DOHH2 (cell line): Measurements from ENCODE around the gene TYR.
"Not testable (repeated sequence)": the region's sequence is repeated elsewhere in the genome, so short reads cannot be mapped to it uniquely, and the experiment has no call there.

Experiments
- H3F3A ChIP-seq: fragments of 200-600 bp; sonication (generic), shearing (Covaris generic); 2 replicates; pipeline ENCODE4 v1.6.0; 2016; ENCODE audit warnings: antibody characterized with exemption, mild to moderate bottlenecking; ENCODE audit not compliant: control insufficient read depth, insufficient read depth
- H3K27ac ChIP-seq: fragments of 200-600 bp; sonication (generic); 2 replicates; pipeline ENCODE4 v1.5.1; 2014; ENCODE audit warnings: low read depth, mild to moderate bottlenecking, low read length, moderate library complexity
- H3K27me3 ChIP-seq: fragments of 200-600 bp; sonication (generic); 2 replicates; pipeline ENCODE4 v1.6.1; 2014; ENCODE audit warnings: mild to moderate bottlenecking, low read length, mixed read lengths; ENCODE audit not compliant: control insufficient read depth
- H3K36me3 ChIP-seq: fragments of 200-600 bp; sonication (generic); 2 replicates; pipeline ENCODE4 v1.6.1; 2014; ENCODE audit warnings: mild to moderate bottlenecking, low read length, moderate library complexity, mixed read lengths; ENCODE audit not compliant: control insufficient read depth
- H3K4me1 ChIP-seq: fragments of 200-600 bp; sonication (generic); 2 replicates; pipeline ENCODE4 v1.6.1; 2014; ENCODE audit warnings: mild to moderate bottlenecking, low read length, mixed read lengths; ENCODE audit not compliant: control insufficient read depth
- H3K4me2 ChIP-seq: fragments of 200-600 bp; sonication (generic); 2 replicates; pipeline ENCODE4 v1.6.0; 2014; ENCODE audit warnings: mild to moderate bottlenecking, low read length, moderate library complexity
- H3K4me3 ChIP-seq: fragments of 200-600 bp; sonication (generic); 2 replicates; pipeline ENCODE4 v1.5.1; 2014; ENCODE audit warnings: mild to moderate bottlenecking, low read length, mixed read lengths
- H3K79me2 ChIP-seq: fragments of 200-600 bp; sonication (generic); 2 replicates; pipeline ENCODE4 v1.6.1; 2014; ENCODE audit warnings: mild to moderate bottlenecking, low read length, mixed read lengths; ENCODE audit not compliant: control insufficient read depth
- H3K9me2 ChIP-seq: fragments of 200-600 bp; sonication (generic); replicated peaks from 2 replicates; pipeline ENCODE4 v1.6.1; 2014; ENCODE audit warnings: mild to moderate bottlenecking, low read length, mixed read lengths; ENCODE audit not compliant: control insufficient read depth
- H3K9me3 ChIP-seq: fragments of 200-600 bp; sonication (generic); 2 replicates; pipeline ENCODE4 v1.6.1; 2014; ENCODE audit warnings: antibody characterized with exemption, low read length, mixed read lengths; ENCODE audit not compliant: control insufficient read depth, insufficient read depth
- H4K20me1 ChIP-seq: fragments of 200-600 bp; sonication (generic); 2 replicates; pipeline ENCODE4 v1.6.0; 2014; ENCODE audit warnings: low read depth, mild to moderate bottlenecking, antibody characterized with exemption, low read length, moderate library complexity; ENCODE audit not compliant: control insufficient read depth, insufficient read depth
- EZH2phosphoT487 ChIP-seq: fragments of 200-600 bp; sonication (generic); IDR thresholded peaks from 2 replicates; pipeline ENCODE4 v1.6.1; 2017; ENCODE audit warnings: borderline replicate concordance, mild to moderate bottlenecking, antibody characterized with exemption, low read length, moderate library complexity, mixed read lengths
- TF ChIP-seq, protein P1 (sequence below): fragments of 200-600 bp; sonication (generic); IDR thresholded peaks from one replicate; pipeline ENCODE4 v1.5.1; 2014; ENCODE audit warnings: antibody characterized with exemption, mild to moderate bottlenecking, low read depth, low read length; ENCODE audit not compliant: poor library complexity, severe bottlenecking

TYR gene

DNA sequence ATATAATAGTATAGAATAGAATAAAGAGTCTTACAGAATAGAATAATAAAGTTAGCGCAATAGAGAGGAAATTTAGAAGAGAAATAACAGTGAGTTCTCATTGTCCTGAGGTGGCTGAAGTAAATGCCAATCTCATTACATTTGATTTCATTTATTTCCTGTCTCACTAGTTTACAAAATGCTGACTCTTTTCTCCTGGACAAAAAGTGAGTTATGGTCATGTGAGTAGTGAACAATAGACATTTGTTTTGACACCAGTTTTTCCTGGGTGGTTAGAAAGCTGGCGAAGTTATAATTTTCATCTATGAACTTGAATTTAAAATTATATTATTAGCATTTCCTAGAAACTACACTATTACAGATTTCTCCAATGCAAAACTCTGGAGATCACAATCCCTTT is 143.7 kb downstream of the TYR start:
- Histone ChIP-seq H4K20me1 (no peaks in the 10 kb centered on the region), H3K4me2 (no peak overlapping the region), H3K9me2 (no peaks in the 10 kb centered on the region), H3K27ac (no peak overlapping the region), H3F3A (no peaks in the 10 kb centered on the region), H3K27me3 (no peaks in the 10 kb centered on the region), H3K9me3 (no peaks in the 10 kb centered on the region), H3K4me1 (no peaks in the 10 kb centered on the region), H3K4me3 (no peak overlapping the region), H3K79me2 (no peaks in the 10 kb centered on the region), H3K36me3 (no peaks in the 10 kb centered on the region)
- TF ChIP-seq, protein P1, sequence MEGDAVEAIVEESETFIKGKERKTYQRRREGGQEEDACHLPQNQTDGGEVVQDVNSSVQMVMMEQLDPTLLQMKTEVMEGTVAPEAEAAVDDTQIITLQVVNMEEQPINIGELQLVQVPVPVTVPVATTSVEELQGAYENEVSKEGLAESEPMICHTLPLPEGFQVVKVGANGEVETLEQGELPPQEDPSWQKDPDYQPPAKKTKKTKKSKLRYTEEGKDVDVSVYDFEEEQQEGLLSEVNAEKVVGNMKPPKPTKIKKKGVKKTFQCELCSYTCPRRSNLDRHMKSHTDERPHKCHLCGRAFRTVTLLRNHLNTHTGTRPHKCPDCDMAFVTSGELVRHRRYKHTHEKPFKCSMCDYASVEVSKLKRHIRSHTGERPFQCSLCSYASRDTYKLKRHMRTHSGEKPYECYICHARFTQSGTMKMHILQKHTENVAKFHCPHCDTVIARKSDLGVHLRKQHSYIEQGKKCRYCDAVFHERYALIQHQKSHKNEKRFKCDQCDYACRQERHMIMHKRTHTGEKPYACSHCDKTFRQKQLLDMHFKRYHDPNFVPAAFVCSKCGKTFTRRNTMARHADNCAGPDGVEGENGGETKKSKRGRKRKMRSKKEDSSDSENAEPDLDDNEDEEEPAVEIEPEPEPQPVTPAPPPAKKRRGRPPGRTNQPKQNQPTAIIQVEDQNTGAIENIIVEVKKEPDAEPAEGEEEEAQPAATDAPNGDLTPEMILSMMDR, result no peak
- TF ChIP-seq EZH2phosphoT487, result no peak

GRCh38 chr11:89327885-89328284 is 150.2 kb downstream of the TYR start:
- no peaks in the 10 kb centered on the region for H3K27me3 ChIP-seq
- no peaks in the 10 kb centered on the region for H3K79me2 ChIP-seq
- H3K4me2 ChIP-seq, result no peak overlapping the region
- H3K4me3 ChIP-seq, result no peak overlapping the region
- no peaks in the 10 kb centered on the region for H3K9me3 ChIP-seq
- H4K20me1 ChIP-seq, result no peaks in the 10 kb centered on the region
- no peaks in the 10 kb centered on the region for H3F3A ChIP-seq
- no peaks in the 10 kb centered on the region for H3K36me3 ChIP-seq
- TF ChIP-seq EZH2phosphoT487, result no peak
- TF ChIP-seq, protein P1, result no peak
- no peaks in the 10 kb centered on the region for H3K9me2 ChIP-seq
- H3K4me1 ChIP-seq, result no peaks in the 10 kb centered on the region
- no peak overlapping the region for H3K27ac ChIP-seq

GRCh38 chr11:89331940-89332339 is 154.3 kb downstream of the TYR start:
- H3K4me1 ChIP-seq, H4K20me1 ChIP-seq, H3K27ac ChIP-seq, H3K9me2 ChIP-seq, H3K79me2 ChIP-seq, H3K4me2 ChIP-seq, H3K9me3 ChIP-seq, H3K4me3 ChIP-seq, H3K36me3 ChIP-seq, H3K27me3 ChIP-seq, H3F3A ChIP-seq: not testable (repeated sequence)

DNA sequence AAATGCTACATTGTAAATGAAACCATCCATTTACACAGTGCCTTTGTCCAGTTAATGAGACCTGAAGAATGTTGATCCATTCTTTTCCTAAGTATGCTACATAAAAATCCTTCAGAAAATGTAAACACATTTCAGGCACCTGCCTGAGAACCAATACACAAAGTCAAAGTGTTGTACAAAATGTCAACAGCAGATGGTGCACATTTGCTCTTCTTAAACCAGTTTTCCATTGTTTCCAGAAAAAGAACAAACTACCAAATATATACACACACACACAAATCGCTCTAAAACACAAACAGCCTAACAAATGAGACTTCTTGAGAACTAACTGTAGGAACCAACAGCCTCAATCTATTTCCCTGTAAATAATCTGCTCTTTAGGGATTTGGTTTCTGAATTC is 156.0 kb downstream of the TYR start:
- H3K79me2 ChIP-seq, H3K4me1 ChIP-seq, H3K36me3 ChIP-seq, H3K9me2 ChIP-seq, H3K4me2 ChIP-seq, H3K27ac ChIP-seq, H3F3A ChIP-seq, H3K27me3 ChIP-seq, H3K9me3 ChIP-seq, H4K20me1 ChIP-seq, H3K4me3 ChIP-seq: not testable (repeated sequence)

DNA sequence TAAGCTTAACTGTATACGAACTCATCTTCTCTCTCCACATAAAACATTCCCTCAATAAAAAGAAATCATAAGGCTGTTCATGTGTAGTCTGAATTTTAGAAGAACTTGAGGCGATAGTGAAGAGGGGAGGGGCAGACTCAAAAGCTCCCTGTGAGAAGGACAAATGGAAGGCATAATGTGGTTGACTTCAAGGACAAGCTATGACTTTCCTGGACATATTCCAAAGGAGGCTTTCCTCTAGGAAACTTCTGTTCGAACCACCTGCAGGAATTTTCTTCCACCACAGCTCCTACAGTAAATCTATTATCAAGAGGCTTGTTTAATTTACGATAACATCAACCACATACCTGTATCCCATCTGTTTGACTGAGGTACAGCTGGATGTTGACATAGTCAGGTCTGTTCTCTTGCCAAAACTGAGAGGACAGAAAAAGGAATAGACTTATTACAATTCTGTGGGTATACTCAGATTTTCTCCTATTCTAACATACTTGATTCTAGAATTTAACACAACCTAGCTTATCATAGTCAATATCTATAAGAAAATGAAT is 159.5 kb downstream of the TYR start:
- not testable (repeated sequence) for H3K9me3 ChIP-seq, H3K9me2 ChIP-seq, H3K27me3 ChIP-seq, H3K4me3 ChIP-seq, H3K79me2 ChIP-seq, H3K36me3 ChIP-seq, H3K4me1 ChIP-seq, H3K4me2 ChIP-seq, H3K27ac ChIP-seq, H3F3A ChIP-seq, H4K20me1 ChIP-seq

DNA sequence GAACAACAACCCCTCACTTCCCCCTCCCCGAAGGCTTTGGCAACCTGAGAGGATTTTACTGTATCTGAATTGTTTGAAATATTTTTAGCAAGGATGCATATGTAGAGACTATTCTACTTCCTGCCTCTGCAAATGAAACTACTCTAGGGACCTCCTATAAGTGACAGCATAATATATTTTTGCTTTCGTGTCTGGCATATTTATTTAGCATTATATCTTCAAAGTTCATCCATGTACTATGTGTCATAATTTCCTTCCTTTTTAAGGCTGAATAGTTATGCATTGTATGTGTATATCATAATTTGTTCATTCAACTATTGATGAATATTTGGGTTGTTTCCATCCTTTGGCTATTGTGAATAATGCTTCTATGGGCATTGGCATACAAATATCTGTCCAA is 160.4 kb downstream of the TYR start:
- not testable (repeated sequence) for H3K27ac ChIP-seq, H3K79me2 ChIP-seq, H3K4me1 ChIP-seq, H3K27me3 ChIP-seq, H3K9me3 ChIP-seq, H3K4me2 ChIP-seq, H3K4me3 ChIP-seq, H3K9me2 ChIP-seq, H3K36me3 ChIP-seq, H4K20me1 ChIP-seq, H3F3A ChIP-seq

- not testable (repeated sequence) for H3K27ac ChIP-seq, H3K79me2 ChIP-seq, H3F3A ChIP-seq, H3K4me2 ChIP-seq, H3K9me2 ChIP-seq, H3K4me3 ChIP-seq, H3K36me3 ChIP-seq, H3K4me1 ChIP-seq, H3K27me3 ChIP-seq, H4K20me1 ChIP-seq, H3K9me3 ChIP-seq
Measured at GRCh38 chr11:89340450-89340849, 162.8 kb downstream of the TYR start.
